ENCODE measurements around the gene CAPNS1. TPM values are rescaled to one million over a fixed set of nuclear protein-coding genes. Genes with fewer than 3 reads are reported as not detected.

The CAPNS1 gene
- total and polyA plus RNA-seq, 9 of the 15 experiments (the other 6 are each of a cell fraction or from before 2014, with no cell fraction given) = 77.9 to 576 (median 258) TPM

GRCh38 chr19:36093687-36094086, 46.2 kb upstream of the CAPNS1 start:
- Histone ChIP-seq H2AFZ (ENCODE audit: low read depth, low read length) (no peak overlapping the region), H3K9ac (ENCODE audit: insufficient read depth in 1 of 2, low read depth in 2 of 2, low read length in 2 of 2) (no peak overlapping the region; a peak in 1 of 4 replicates), H3K27ac (ENCODE audit: extremely low read depth, low read depth, low read length) (no peak overlapping the region), H3K27me3 (ENCODE audit: control insufficient read depth in 2 of 2, insufficient read depth in 2 of 2, low read length in 2 of 2) (no peaks in the 10 kb centered on the region), H3K9me1 (ENCODE audit: control insufficient read depth, insufficient read depth, low read length) (peaks cover 2% of the 10 kb centered on the region), H3K4me2 (ENCODE audit: insufficient read depth, low read length) (no peak overlapping the region), H4K20me1 (replicated peaks; ENCODE audit: control insufficient read depth, insufficient read depth, low read length) (no peaks in the 10 kb centered on the region), H3K4me1 (replicated peaks in 1 of 2; ENCODE audit: control insufficient read depth in 2 of 2, insufficient read depth in 2 of 2, low read length in 2 of 2) (no peaks in the 10 kb centered on the region), H3K4me3 (no peak overlapping the region), H3K9me3 (replicated peaks; ENCODE audit: control insufficient read depth, insufficient read depth, low read depth, low read length) (no peaks in the 10 kb centered on the region), H3K79me2 (ENCODE audit: control insufficient read depth, insufficient read depth, low read length) (no peaks in the 10 kb centered on the region), H3K36me3 (ENCODE audit: control insufficient read depth, insufficient read depth, low read length) (peaks cover 83% of the 10 kb centered on the region)
- TF ChIP-seq E2F4 (CRISPR knock-in tag; IDR thresholded peaks at IDR 0.05; ENCODE audit: low read depth) (no peak), THRAP3 (IDR thresholded peaks at IDR 0.05; ENCODE audit: borderline replicate concordance) (no peak), SETDB1 (IDR thresholded peaks at IDR 0.05; ENCODE audit: low read length) (no peak), RFX5 (IDR thresholded peaks at IDR 0.05; ENCODE audit: low read depth, low read length) (no peak), U2AF1 (optimal IDR thresholded peaks at IDR 0.05; ENCODE audit: low read depth, low read length) (no peak), SMARCA5 (IDR thresholded peaks at IDR 0.05) (no peak), SRSF7 (optimal IDR thresholded peaks at IDR 0.05; ENCODE audit: low read depth, low read length) (no peak), POU5F1 (IDR thresholded peaks at IDR 0.05; ENCODE audit: borderline replicate concordance, low read depth, low read length, partially characterized antibody) (no peak), CHD2 (IDR thresholded peaks at IDR 0.05; ENCODE audit: low read depth, low read length) (no peak), CREB3L1 (IDR thresholded peaks at IDR 0.05; ENCODE audit: borderline replicate concordance, low read depth) (no peak)
- ATAC-seq = no peak
- CTCF ChIA-PET (ENCODE audit: low intra/inter-chr PET ratio) = no interaction called here
- no TSS peak for BruUV-seq (replicated peaks)
- POLR2A ChIA-PET = interaction anchor here (0.6 kb wide), 1 partner anchor 1024 kb away, joined by 3 read pairs; no protein-coding TSS in a partner anchor
- DNase-seq (ENCODE audit: extremely low read depth in 1 of 4, low spot score in 3 of 4) = no peak
- FAIRE-seq = no peak
- intact Hi-C loops (cut with micrococcal nuclease) = no loop called here
- 95% methylated on average over 6 of the region's 6 CpGs for WGBS (ENCODE audit: insufficient coverage, low coverage, missing lambda C conversion rate)
- in situ Hi-C loops (cut with MboI) = no loop called here

All from K562 (cell line).